Activated CD4-positive, alpha-beta T cell treated with anti-CD3 and anti-CD28 coated beads, Interleukin-2, amount 50 U/mL, for 48 hours (primary cell): ENCODE results near the gene RRAGC.
A peak's percentile ranks its signal among the peaks of the same experiment; 100 is the strongest.

Experiments
- DNase-seq, 2 experiments: peaks; one replicate each; pipeline ENCODE4 v3.0.0-alpha.2; 2020

Gene RRAGC, protein sequence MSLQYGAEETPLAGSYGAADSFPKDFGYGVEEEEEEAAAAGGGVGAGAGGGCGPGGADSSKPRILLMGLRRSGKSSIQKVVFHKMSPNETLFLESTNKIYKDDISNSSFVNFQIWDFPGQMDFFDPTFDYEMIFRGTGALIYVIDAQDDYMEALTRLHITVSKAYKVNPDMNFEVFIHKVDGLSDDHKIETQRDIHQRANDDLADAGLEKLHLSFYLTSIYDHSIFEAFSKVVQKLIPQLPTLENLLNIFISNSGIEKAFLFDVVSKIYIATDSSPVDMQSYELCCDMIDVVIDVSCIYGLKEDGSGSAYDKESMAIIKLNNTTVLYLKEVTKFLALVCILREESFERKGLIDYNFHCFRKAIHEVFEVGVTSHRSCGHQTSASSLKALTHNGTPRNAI

DNA sequence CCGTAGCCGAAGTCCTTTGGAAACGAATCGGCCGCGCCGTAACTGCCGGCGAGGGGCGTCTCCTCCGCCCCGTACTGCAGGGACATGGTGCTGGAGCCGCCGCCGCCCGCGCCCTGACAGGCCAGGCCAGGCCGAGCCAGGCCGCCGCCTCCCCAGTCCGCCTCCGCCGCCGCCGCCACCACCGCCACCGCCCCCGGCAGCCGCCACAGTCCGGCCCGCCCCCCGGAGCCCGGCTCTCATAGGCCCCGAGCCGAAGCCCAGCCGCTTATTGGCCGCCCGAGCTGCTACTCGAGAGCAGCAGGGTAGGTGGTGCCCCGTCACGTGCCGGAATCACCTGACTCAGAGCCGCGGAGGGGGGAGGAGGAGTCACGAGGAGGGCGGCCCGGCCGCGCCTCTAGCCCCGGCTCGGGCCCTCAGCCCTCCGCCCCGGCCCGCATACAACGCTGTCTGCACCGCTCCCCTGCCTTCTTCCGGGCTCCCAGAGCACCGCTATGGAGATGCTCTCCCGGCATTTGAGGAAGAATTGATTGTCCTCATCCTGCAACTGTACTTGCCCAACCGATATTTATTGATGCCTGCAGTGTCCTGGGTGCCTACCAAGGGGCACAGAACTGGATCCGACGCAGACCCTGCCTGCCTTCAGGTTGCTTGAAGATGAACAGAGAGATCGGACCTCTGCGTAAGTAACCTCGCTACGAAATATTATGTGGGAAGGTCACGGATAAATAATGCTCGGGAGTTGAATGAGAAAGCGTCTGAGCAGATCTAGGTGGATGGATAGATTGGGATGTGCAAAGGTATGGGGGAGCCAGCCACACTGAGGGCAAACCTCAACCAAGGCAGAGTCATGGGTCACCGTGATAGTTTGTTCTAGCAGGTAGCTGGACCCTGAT is at the start of gene RRAGC:
RRAGC (minus strand) TSS at position 212 of the 893 bp plus-strand sequence; CDS start at position 86, 126 bp downstream.
- DNase-seq, result peak; percentile 98

DNA sequence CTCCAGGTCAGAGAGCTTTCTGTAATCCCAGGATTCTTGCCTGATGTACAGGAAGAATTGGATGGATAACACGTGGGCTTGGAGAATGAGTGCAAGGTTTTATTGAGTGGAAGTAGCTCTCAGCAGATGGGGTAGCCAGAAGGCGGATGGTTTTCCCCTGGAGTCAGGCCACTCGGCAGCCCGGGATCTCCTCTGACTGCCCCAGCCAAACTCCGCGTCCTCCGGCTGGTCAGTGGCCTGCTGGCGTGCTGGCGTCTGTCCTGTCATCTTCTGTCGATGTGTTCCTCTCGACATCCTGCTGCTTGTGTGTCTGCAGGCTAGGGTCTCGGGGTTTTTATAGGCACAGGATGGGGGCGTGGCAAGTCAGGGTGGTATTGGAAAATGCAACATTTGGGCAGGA is 49.2 kb upstream of the RRAGC start:
- no peak for DNase-seq

DNA sequence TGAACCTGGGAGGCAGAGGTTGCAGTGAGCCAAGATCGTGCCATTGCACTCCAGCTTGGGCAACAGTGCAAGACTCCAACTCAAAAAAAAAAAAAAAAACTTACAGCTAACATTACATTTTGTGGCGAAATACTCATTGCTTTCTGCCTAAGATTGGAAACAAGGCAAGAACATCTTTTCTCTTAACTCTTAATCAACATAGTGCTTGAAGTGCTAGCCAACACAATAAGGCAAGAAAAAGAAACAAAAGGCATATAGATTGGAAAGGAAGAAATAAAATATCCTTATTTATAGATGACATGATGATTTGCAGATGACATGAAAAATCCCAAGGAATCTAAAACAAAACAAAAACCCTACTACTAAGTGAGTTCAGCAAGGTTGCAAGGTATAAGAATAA is 46.4 kb upstream of the RRAGC start:
- DNase-seq, result no peak

- DNase-seq, result no peak
These were observed 40.0 kb upstream of the RRAGC start for GRCh38 chr1:38899560-38899959.

DNA sequence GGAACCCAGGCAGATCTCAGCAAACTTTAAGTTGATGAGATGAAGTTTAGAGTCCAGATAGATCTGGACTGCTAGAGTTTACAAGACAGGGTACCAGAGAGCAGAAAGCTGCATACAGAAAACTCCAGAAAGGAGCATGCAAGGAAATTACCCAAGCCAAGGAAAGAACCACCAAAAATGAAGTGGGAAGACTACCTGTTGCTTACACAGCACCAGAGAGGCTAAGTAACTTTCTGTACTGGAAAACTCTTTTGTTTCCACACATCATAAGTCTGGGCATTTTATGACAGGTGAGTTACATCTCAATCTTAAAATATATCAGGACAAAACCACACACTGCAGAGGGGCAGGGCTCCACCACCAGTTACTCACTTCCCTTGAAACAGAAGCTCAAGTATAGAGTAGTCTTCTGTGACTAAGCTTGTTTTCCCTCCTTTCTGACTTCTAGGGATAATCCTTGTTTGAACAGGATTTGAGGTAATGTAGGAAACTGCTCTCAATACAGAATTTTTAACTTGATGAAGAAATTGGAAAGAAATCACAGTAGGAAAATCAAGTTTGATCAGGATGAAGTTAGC is 39.2 kb upstream of the RRAGC start:
- no peak for DNase-seq

DNA sequence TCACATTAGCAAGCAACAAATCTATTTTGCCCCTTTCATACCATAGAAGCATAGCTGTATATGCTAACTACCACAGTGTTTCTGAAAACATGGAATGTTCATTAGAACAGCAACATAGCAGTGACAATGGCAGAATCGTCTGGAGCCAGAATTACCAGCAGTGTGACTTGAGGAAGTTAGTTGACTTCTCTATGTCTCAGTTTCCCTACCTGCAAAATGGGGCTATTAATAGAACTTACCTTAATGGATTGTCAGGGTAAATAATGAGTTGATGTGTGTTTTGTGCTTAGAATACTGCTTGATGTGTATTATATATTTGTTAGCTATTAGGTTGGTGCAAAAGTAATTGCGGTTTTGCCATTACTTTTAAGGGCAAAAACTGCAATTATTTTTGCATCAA is 36.6 kb upstream of the RRAGC start:
- no peak for DNase-seq

DNA sequence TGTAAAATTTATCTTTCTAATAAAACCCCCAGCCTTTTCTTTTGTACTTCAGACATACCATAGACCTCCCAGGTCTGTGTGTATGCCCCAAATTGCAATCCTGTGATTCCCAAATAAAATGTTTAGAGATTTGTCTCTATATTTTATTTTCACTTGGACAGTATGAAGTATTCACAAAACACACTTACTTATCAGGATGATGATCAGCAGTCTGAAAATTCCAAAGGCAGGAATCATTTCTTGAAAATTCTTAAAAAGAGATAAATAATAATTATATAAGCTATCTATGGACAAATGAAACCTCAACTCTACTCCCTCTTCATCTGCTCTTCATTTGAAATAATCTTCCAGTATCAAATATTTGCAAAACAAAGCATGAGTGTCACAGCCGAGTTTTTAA is 33.4 kb upstream of the RRAGC start:
- no peak for DNase-seq

DNA sequence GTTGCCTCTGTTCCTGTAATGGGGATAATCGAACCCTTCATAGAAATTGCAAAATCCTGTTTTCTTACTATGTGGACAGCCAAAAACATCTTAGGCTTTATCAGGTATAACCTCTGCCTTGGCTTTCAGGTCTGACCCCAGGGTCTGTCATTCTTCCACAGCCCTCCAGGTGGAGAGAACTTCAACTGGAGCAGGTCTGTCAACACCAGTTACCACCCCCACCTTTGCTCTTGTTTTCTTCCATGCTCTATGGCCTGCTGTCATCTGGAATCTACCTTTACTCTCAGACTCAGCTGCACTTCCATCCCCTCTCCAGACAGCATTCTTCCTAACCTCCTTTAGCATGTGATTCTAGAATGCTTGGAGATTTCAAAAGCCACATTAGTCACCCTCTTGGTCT is 32.2 kb upstream of the RRAGC start:
- no peak for DNase-seq

DNA sequence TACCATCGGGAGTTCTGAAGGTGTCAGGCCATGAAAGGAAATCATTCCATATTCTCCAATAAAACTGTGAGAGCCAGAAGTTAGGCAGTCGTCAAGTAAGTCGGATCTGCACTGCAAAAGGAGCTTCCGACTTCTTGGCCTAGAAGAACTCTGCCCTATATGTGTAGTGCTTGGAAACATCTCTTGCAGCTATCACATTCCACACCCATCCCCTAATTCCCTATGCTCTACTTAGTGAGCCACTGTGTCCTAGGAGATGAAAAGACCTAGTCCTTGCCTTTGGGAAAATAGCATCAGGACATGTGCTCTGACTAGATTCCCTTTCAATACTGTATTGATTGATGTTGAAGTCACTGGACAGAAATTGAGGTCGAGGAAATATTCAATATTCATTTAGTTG is 30.0 kb upstream of the RRAGC start:
- no peak for DNase-seq

DNA sequence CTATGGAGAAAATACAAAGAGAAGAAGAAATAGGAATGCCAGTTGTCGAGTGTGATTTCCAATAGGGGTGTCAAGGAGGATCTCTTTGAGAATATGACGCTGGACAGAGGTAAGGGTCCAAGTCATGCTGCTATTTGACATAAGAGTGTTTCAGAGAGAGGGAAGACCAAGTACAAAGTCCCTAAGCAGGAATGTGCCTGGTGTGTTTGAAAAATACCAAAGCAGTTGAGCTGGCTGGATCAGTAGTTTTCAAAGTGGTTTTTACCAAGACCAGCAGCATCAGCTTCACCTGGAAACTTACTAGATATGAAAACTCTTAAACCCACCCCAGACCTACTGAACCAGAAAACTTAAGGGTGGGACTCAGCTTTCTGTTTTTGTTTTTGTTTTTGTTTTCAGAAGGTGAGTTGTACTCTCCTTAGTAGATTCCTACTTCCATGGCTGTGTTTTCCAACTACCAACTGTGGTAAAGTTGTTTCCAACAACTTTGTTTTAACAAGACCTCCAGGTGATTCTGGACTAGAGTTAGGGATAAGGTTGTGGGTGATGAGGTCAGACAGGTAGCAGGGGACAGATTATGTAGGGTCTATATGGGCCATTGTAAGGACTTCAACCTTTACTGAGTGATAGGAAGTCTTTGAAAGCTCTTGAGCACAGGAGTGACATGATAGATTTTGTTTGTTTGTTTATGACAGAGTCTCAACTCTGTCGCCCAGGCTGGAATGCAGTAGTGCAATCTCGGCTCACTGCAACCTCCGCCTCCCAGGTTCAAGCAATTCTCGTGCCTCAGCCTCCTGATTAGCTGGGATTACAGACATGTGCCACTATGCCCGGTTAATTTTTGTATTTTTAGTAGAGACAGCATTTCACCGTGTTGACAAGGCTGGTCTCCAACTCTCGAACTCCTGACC is 29.1 kb upstream of the RRAGC start:
- DNase-seq, result no peak

DNA sequence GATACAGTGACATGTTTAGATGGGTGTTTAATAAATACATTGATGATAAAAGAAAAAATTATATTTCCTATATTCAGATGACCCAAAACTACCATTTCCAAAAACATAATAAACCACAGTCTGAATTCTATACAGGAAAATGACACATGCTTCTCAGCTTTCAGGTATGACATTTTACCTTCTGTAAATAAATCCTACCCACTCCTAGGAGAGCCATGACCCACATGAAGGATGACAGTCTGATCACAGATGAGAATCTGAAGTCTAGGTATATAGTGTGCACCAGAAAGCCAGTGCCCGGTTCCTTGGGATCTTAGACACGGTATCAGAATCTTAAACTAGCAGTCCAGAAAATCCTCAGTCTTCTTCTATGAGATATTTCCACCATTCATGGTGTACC is 25.5 kb upstream of the RRAGC start:
- no peak for DNase-seq

DNA sequence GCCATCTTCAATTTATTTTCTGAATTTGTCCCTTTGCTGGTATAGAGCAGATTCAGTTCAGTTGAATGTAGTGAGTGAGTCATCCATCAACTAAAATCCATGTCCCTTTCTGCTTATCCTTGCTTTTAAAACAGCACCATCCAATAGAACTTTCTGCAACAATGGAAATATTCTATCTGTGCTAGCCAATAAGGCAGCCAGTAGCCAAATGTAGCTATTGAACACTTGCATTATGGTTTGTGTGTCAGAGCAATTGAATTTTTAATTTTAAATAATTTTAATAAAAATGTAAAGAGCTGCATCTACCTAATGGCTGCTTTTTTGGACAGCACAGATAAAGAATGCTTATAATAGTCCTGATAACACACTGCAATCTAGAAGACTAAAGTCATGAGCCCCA is 21.9 kb upstream of the RRAGC start, which contains the start of gene GJA9:
GJA9 (minus strand) TSS at position 101 of the 400 bp plus-strand sequence. CDS start 5,489 bp downstream, outside the sequence.
- no peak for DNase-seq

- DNase-seq, result no peak
These were observed 16.2 kb upstream of the RRAGC start for GRCh38 chr1:38875811-38876210.

GRCh38 chr1:38873027-38873969 is 13.7 kb upstream of the RRAGC start, which contains the start of gene MYCBP:
Gene MYCBP (minus strand): TSS chr1:38873348. CDS start chr1:38873305, 43 bp downstream.
- peak; percentile 94 to 96 for DNase-seq

DNA sequence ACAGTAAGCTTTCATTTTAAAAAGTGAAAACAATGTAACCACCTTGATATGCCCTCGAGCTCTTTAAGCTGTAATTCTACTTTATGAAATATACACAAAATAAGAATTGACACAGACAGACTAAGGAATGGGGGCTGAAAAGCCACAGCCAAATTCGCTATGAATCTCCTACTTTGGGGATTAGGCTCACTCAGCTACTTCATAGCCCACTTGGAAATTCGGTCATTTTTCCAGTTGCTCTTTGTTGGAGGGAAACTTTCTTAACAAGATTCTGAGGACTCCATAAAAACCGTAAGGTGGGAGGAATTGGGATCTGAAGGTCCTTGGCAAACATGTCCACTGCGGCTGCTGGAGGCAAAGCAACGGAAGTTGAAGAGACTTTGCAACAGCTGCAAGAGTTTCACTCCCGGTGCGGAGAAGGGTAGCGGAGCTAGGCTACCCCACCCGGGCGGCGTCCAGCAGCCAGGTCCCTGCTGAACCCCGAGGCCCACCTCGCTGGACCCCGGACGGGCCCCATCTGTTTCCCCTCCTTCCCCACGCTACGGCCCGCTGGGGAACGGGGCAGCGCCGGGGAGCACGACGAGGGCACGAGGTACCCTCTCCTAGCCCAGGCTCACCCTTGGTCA is 12.9 kb upstream of the RRAGC start:
- peak; percentile 43 for DNase-seq

GRCh38 chr1:38870996-38871395 is 11.4 kb upstream of the RRAGC start:
- DNase-seq, result no peak

GRCh38 chr1:38867208-38867607 is 7.6 kb upstream of the RRAGC start:
- DNase-seq, result no peak

- DNase-seq, result no peak
These were observed 5.6 kb upstream of the RRAGC start for GRCh38 chr1:38865112-38865715.

- DNase-seq, result no peak
These were observed 853 bp upstream of the RRAGC start for GRCh38 chr1:38860454-38860795.
